HUES64 (cell line): Measurements from ENCODE around the gene RIBC2.
"Not testable (repeated sequence)": the region's sequence is repeated elsewhere in the genome, so short reads cannot be mapped to it uniquely, and the experiment has no call there.

Experiments
- H3K27ac ChIP-seq: 2 replicates; pipeline ENCODE4 v1.7.0; 2013; ENCODE audit warnings: low read depth, low read length, inconsistent platforms
- H3K27me3 ChIP-seq: 2 replicates; pipeline ENCODE4 v1.6.1; 2013; ENCODE audit warnings: mild to moderate bottlenecking, low read length; ENCODE audit not compliant: insufficient read depth
- H3K36me3 ChIP-seq: 2 replicates; pipeline ENCODE4 v1.6.1; 2013; ENCODE audit warnings: mild to moderate bottlenecking, low read length; ENCODE audit not compliant: insufficient read depth
- H3K4me1 ChIP-seq: 2 replicates; pipeline ENCODE4 v1.6.1; 2013; ENCODE audit warnings: mild to moderate bottlenecking, low read length, moderate library complexity; ENCODE audit not compliant: insufficient read depth
- H3K4me3 ChIP-seq: 2 replicates; pipeline ENCODE4 v1.5.1; 2013; ENCODE audit warnings: mild to moderate bottlenecking, low read length, moderate library complexity
- H3K9ac ChIP-seq: 2 replicates; pipeline ENCODE4 v1.6.1; 2013; ENCODE audit warnings: mild to moderate bottlenecking, low read depth, low read length
- H3K9me3 ChIP-seq: 2 replicates; pipeline ENCODE4 v1.6.1; 2013; ENCODE audit warnings: low read depth, low read length; ENCODE audit not compliant: insufficient read depth
- WGBS: fragments of 150-250, 120-280 bp; methylation state at CpG from one replicate; pipeline ENCODE4 v1.1.7; 2013; ENCODE audit warnings: missing lambda C conversion rate; 5-methylcytosine and 5-hydroxymethylcytosine counted together

The RIBC2 gene

GRCh38 chr22:45460288-45461109, 47.0 kb downstream of the RIBC2 start:
- Histone ChIP-seq H3K9me3 (peaks cover 4% of the 10 kb centered on the region; the same call in 1 of the 2 replicates), H3K9ac (no peak overlapping the region), H3K4me3 (no peak overlapping the region), H3K27ac (no peak overlapping the region), H3K36me3 (no peaks in the 10 kb centered on the region), H3K27me3 (no peaks in the 10 kb centered on the region), H3K4me1 (peaks cover 4% of the 10 kb centered on the region; the same call in 1 of the 2 replicates)
- WGBS, result 86% methylated on average over 14 of the region's 14 CpGs

DNA sequence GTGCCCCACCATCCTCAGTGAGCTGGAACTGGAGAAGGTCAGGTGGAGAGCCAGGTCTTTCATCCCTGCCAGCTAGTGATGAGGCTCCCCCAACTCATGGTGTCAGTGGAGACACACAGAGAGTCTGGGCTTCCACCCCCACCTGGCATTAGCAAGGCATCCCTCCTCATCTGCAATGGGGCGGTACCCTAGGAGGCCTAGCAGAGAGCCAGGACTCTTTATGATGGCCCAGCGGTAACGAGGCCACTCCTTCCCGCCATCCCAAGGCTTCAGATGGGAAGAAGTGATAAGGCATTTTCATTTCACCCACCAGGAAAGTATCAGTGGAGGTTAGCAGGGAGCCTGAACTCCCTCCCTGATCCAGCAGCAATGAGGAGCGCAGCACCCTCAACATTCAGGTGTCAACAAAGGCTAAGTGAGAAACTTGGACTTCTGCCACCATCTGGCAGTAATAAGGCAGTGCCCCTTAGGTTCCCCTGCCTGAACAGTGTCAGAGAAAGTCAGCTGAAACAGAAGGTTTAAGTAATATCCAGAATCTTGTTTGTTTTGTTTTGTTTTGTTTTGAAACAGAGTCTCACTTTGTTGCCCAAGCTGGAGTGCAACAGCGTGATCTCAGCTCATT, 48.7 kb downstream of the RIBC2 start:
- H3K4me1 ChIP-seq, result peaks cover 4% of the 10 kb centered on the region; the same call in 1 of the 2 replicates
- H3K27me3 ChIP-seq, result no peaks in the 10 kb centered on the region
- no peak overlapping the region for H3K27ac ChIP-seq
- peaks cover 4% of the 10 kb centered on the region; the same call in 1 of the 2 replicates for H3K9me3 ChIP-seq
- H3K36me3 ChIP-seq, result no peaks in the 10 kb centered on the region
- no peak overlapping the region for H3K9ac ChIP-seq
- no peak overlapping the region for H3K4me3 ChIP-seq
- WGBS, result 90% methylated on average over 6 of the region's 6 CpGs

DNA sequence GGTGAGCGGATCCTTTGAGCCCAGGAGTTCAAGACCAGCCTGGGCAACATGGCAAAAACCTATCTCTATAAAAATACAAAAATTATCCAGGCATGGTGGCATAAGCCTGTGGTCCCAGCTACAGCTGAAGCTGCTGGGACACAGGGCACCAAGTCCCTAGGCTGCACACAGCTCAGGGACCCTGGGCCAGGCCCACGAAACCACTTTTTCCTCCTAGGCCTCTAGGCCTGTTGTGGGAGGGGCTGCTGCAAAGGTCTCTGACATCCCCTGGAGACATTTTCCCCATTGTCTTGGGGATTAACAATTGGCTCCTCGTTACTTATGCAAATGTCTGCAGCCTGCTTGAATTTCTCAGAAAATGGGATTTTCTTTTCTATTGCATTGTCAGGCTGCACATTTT, 50.2 kb downstream of the RIBC2 start:
- not testable (repeated sequence) for H3K27ac ChIP-seq, H3K4me1 ChIP-seq, H3K9ac ChIP-seq, H3K4me3 ChIP-seq, H3K36me3 ChIP-seq, H3K27me3 ChIP-seq
- H3K9me3 ChIP-seq, result peaks cover 11% of the 10 kb centered on the region; the same call in 1 of the 2 replicates
- WGBS, result 93% methylated on average over 3 of the region's 3 CpGs

- no peak overlapping the region for H3K4me3 ChIP-seq
- H3K9ac ChIP-seq, result no peak overlapping the region
- H3K27ac ChIP-seq, result no peak overlapping the region
- H3K4me1 ChIP-seq, result peaks cover 20% of the 10 kb centered on the region
- H3K9me3 ChIP-seq, result peaks cover 11% of the 10 kb centered on the region; the same call in 1 of the 2 replicates
- no peaks in the 10 kb centered on the region for H3K27me3 ChIP-seq
- H3K36me3 ChIP-seq, result no peaks in the 10 kb centered on the region
- 89% methylated on average over 3 of the region's 3 CpGs for WGBS
Observed at GRCh38 chr22:45465633-45466032, 52.1 kb downstream of the RIBC2 start.

DNA sequence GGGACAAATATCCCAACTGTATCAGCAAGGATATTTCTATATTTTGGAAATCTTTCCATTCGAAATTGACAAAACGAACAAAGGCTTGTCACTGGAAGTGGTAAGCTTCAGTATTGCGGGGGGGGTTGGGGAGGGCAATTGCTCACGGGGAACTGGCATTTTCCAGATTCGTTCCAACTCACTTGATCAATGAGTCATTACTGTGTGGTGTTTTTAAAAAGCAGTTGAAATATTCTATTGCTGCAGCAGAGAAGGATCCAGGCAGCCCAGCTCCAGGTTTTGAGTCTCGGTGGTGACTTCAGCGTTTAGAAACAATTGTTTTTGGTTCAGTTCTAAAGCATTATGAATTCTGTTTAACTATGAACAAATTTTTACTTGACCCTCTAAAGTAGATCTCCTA, 55.4 kb downstream of the RIBC2 start:
- WGBS, result 72% methylated on average over 7 of the region's 7 CpGs
- H3K4me1 ChIP-seq, result peaks cover 20% of the 10 kb centered on the region
- H3K9me3 ChIP-seq, result peaks cover 7% of the 10 kb centered on the region; the same call in 1 of the 2 replicates
- H3K27me3 ChIP-seq, result no peaks in the 10 kb centered on the region
- H3K36me3 ChIP-seq, result no peaks in the 10 kb centered on the region
- H3K9ac ChIP-seq, result no peak overlapping the region
- H3K27ac ChIP-seq, result no peak overlapping the region
- H3K4me3 ChIP-seq, result no peak overlapping the region

- Histone ChIP-seq H3K27me3 (no peaks in the 10 kb centered on the region), H3K4me3 (no peak overlapping the region), H3K27ac (0 out of 2 replicates have a peak overlapping the region, but pooled peaks have one; percentile 9), H3K9me3 (0 out of 2 replicates have a peak, but pooled peaks cover 7% of the 10 kb centered on the region), H3K4me1 (peaks cover 22% of the 10 kb centered on the region), H3K9ac (peak overlapping the region; percentile 8; the same call in 1 of the 2 replicates), H3K36me3 (no peaks in the 10 kb centered on the region)
- 52% methylated on average over 8 of the region's 8 CpGs for WGBS
Observed at GRCh38 chr22:45469281-45470073, 56.0 kb downstream of the RIBC2 start.

DNA sequence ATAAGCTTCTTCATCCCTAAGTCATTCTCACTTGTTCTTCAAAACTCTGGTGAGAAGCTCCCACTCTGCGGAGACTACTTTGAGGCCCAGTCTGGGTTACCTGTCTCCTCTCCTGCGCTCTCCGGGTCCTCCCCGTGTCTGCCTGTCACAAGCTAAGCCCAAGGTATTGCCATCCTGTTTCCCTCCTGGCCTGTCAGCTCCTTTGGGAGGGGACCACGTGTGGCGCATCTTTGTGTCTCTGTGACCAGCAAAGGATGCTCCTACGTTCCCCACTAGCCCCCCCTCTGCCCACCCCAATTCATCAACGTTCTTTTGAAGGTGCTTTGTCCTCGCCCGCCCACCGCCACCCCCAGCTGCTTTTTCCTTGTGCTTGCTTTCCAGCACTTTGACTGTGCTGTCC, 57.4 kb downstream of the RIBC2 start:
- H3K9ac ChIP-seq, result no peak overlapping the region
- no peaks in the 10 kb centered on the region for H3K27me3 ChIP-seq
- no peak overlapping the region for H3K4me3 ChIP-seq
- H3K27ac ChIP-seq, result no peak overlapping the region
- H3K9me3 ChIP-seq, result 0 out of 2 replicates have a peak, but pooled peaks cover 7% of the 10 kb centered on the region
- no peaks in the 10 kb centered on the region for H3K36me3 ChIP-seq
- H3K4me1 ChIP-seq, result peaks cover 22% of the 10 kb centered on the region
- 64% methylated on average over 10 of the region's 11 CpGs for WGBS

DNA sequence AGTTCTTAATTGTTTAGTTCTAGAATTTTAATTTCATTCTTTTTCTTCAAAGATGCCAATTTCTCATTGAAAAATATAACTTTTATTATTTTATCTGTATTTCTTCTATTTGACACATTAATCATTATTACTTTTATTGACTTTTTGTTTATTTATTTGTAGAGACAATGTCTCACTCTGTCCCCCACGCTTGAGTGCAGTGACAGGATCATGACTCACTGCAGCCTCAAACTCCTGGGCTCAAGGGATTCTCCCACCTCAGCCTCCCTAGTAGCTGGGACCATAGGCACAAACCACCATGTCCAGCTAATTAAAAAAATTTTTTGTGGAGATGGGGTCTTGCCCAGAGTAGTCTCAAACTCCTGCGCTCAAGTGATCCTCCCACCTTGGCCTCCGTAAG, 58.9 kb downstream of the RIBC2 start:
- Histone ChIP-seq H3K27ac (no peak overlapping the region), H3K27me3 (no peaks in the 10 kb centered on the region), H3K4me3 (no peak overlapping the region), H3K9ac (no peak overlapping the region), H3K9me3 (0 out of 2 replicates have a peak, but pooled peaks cover 7% of the 10 kb centered on the region), H3K36me3 (no peaks in the 10 kb centered on the region), H3K4me1 (peaks cover 22% of the 10 kb centered on the region)
- WGBS, result 95% methylated on average over 3 of the region's 3 CpGs

GRCh38 chr22:45473626-45474237, 60.2 kb downstream of the RIBC2 start:
- 76% methylated on average over 5 of the region's 6 CpGs for WGBS
- Histone ChIP-seq H3K27ac (no peak overlapping the region), H3K4me3 (no peak overlapping the region), H3K36me3 (no peaks in the 10 kb centered on the region), H3K4me1 (peaks cover 22% of the 10 kb centered on the region), H3K27me3 (no peaks in the 10 kb centered on the region), H3K9ac (no peak overlapping the region), H3K9me3 (no peaks in the 10 kb centered on the region)

- no peaks in the 10 kb centered on the region for H3K9me3 ChIP-seq
- WGBS, result 80% methylated on average over 7 of the region's 8 CpGs
- peaks cover 7% of the 10 kb centered on the region for H3K4me1 ChIP-seq
- H3K9ac ChIP-seq, result no peak overlapping the region
- H3K27me3 ChIP-seq, result no peaks in the 10 kb centered on the region
- H3K27ac ChIP-seq, result no peak overlapping the region
- no peak overlapping the region for H3K4me3 ChIP-seq
- H3K36me3 ChIP-seq, result no peaks in the 10 kb centered on the region
Observed at GRCh38 chr22:45475063-45475747, 61.7 kb downstream of the RIBC2 start.
